Caco-2 (cell line): ENCODE data around the gene SHQ1. TPM values are rescaled to one million over a fixed set of nuclear protein-coding genes. Genes with fewer than 3 reads are reported as not detected.
A peak's percentile ranks its signal among the peaks of the same experiment; 100 is the strongest.

Source experiments
- BruUV-seq: library from RNA; stranded (reverse); fragments of 400-500 nt; replicated peaks from 2 replicates; lab custom pipeline; 2021; lab: Mats Ljungman, UMichigan
- CTCF ChIA-PET: fragments of 300-600 bp; sonication (Branson Sonifier 250); formaldehyde crosslinking; loops from one replicate; lab custom pipeline; 2022; ENCODE audit warnings: antibody characterized with exemption; lab: Charles Lee
- POLR2A ChIA-PET: fragments of 300-600 bp; sonication (Branson Sonifier 250); formaldehyde crosslinking; loops from one replicate; lab custom pipeline; 2022; ENCODE audit warnings: antibody characterized with exemption; lab: Charles Lee
- DNase-seq, 2 experiments: peaks; one replicate each; pipeline versions ENCODE4 v3.0.0 to v3.0.0-alpha.2; 2020 to 2022
- H3K27me3 ChIP-seq: replicated peaks from 2 replicates; pipeline ENCODE4 v1.6.0; 2011; ENCODE audit warnings: low read length; ENCODE audit not compliant: control insufficient read depth, insufficient read depth
- H3K36me3 ChIP-seq: 2 replicates; pipeline ENCODE4 v1.5.1; 2011; ENCODE audit warnings: low read length; ENCODE audit not compliant: control insufficient read depth, insufficient read depth
- H3K4me1 ChIP-seq: fragments of 250-450 bp; sonication (Bioruptor Pico); 2 replicates; pipeline ENCODE4 v1.5.1; 2020; ENCODE audit warnings: mild to moderate bottlenecking
- H3K4me3 ChIP-seq: 2 replicates; pipeline ENCODE4 v1.5.1; 2011; ENCODE audit warnings: low read depth, mild to moderate bottlenecking, control low read depth, low read length
- H3K9me3 ChIP-seq: fragments of 250-450 bp; sonication (Bioruptor Pico); 2 replicates; pipeline ENCODE4 v1.5.1; 2020; ENCODE audit warnings: mild to moderate bottlenecking, moderate library complexity
- H3K27ac Mint-ChIP-seq: one replicate; pipeline ENCODE4 v1.8.0; 2022; ENCODE audit warnings: mixed read lengths; ENCODE audit not compliant: unreplicated experiment
- H3K27me3 Mint-ChIP-seq: one replicate; pipeline ENCODE4 v1.8.0; 2022; ENCODE audit warnings: mixed read lengths; ENCODE audit not compliant: insufficient read depth, unreplicated experiment
- H3K36me3 Mint-ChIP-seq: one replicate; pipeline ENCODE4 v1.8.0; 2022; ENCODE audit warnings: mild to moderate bottlenecking, mixed read lengths; ENCODE audit not compliant: insufficient read depth, unreplicated experiment
- H3K4me1 Mint-ChIP-seq: one replicate; pipeline ENCODE4 v1.8.0; 2022; ENCODE audit warnings: low read depth, mixed read lengths; ENCODE audit not compliant: unreplicated experiment
- H3K4me3 Mint-ChIP-seq: one replicate; pipeline ENCODE4 v1.8.0; 2022; ENCODE audit warnings: mild to moderate bottlenecking, moderate library complexity, mixed read lengths; ENCODE audit not compliant: unreplicated experiment
- H3K9me3 Mint-ChIP-seq: one replicate; pipeline ENCODE4 v1.8.0; 2022; ENCODE audit warnings: mixed read lengths; ENCODE audit not compliant: unreplicated experiment
- intact Hi-C: fragments of 100-400 bp; cut with micrococcal nuclease; formaldehyde crosslinking; loops from one replicate; pipeline ENCODE4 v1.10.0; 2022; ENCODE audit not compliant: unreplicated experiment
- total RNA-seq: library from RNA; stranded (reverse); gene quantifications from 2 replicates; pipeline ENCODE4 v1.2.3, GENCODE V29; 2022
- TF ChIP-seq, protein P1 (sequence below), 2 experiments: fragments of 200-600 bp in 1 of 2; IDR thresholded peaks; 1 replicate in 1 of 2; 2 replicates in 1 of 2; pipeline versions ENCODE4 v1.5.1 to v1.8.0; 2011 to 2022; ENCODE audit warnings: antibody characterized with exemption in 1 of 2, control low read depth in 1 of 2, inconsistent platforms in 1 of 2, low read depth in 1 of 2, low read length in 1 of 2, mild to moderate bottlenecking in 1 of 2, moderate library complexity in 1 of 2; ENCODE audit not compliant: insufficient read depth in 1 of 2, severe bottlenecking in 1 of 2, unreplicated experiment in 1 of 2

Gene SHQ1
- total RNA-seq, 1 experiment from 2014 or later, result 18.8 TPM

DNA sequence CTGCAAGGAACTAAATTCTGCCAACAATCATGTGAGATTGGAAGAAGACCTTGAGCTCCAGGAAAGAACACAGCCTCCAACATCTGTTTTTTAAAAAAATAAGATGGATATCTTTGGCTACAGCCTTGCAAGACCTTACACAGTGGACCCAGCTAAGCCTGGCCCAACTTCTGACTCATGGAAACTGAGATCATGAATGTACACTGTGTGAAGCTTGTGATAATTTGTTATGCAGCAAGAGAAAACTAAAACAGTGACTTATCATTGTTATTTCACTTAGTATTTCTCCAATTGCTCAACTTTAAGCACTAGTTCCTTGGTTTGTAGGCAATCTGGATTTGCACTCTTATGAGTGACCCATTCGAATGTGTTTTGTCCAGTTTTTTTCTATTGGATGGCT lies 29.3 kb downstream of the SHQ1 start:
- Histone ChIP-seq H3K4me1 (peaks cover 27% of the 10 kb centered on the region), H3K9me3 (no peaks in the 10 kb centered on the region), H3K4me3 (no peak overlapping the region), H3K36me3 (no peaks in the 10 kb centered on the region), H3K27me3 (no peaks in the 10 kb centered on the region)
- DNase-seq, result no peak
- no TSS peak for BruUV-seq
- TF ChIP-seq, protein P1, sequence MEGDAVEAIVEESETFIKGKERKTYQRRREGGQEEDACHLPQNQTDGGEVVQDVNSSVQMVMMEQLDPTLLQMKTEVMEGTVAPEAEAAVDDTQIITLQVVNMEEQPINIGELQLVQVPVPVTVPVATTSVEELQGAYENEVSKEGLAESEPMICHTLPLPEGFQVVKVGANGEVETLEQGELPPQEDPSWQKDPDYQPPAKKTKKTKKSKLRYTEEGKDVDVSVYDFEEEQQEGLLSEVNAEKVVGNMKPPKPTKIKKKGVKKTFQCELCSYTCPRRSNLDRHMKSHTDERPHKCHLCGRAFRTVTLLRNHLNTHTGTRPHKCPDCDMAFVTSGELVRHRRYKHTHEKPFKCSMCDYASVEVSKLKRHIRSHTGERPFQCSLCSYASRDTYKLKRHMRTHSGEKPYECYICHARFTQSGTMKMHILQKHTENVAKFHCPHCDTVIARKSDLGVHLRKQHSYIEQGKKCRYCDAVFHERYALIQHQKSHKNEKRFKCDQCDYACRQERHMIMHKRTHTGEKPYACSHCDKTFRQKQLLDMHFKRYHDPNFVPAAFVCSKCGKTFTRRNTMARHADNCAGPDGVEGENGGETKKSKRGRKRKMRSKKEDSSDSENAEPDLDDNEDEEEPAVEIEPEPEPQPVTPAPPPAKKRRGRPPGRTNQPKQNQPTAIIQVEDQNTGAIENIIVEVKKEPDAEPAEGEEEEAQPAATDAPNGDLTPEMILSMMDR (IDR thresholded peaks at IDR 0.05; ENCODE audit: insufficient read depth in 1 of 2, low read depth in 1 of 2, low read length in 1 of 2, severe bottlenecking in 1 of 2, unreplicated experiment in 1 of 2), result no peak
- Mint-ChIP-seq H3K4me3 (no peak overlapping the region), H3K36me3 (no peaks in the 10 kb centered on the region), H3K4me1 (peaks cover 8% of the 10 kb centered on the region), H3K9me3 (no peaks in the 10 kb centered on the region), H3K27me3 (no peaks in the 10 kb centered on the region), H3K27ac (no peak overlapping the region)
- intact Hi-C loops, result loop anchor here (1.0 to 10.0 kb wide), 4 partner anchors 94 to 893 kb away; no protein-coding TSS in a partner anchor
- ChIA-PET POLR2A (no interaction called here), CTCF (interaction anchor here (1.4 kb wide), 1 partner anchor 372 kb away, joined by 3 read pairs; no protein-coding TSS in a partner anchor)

DNA sequence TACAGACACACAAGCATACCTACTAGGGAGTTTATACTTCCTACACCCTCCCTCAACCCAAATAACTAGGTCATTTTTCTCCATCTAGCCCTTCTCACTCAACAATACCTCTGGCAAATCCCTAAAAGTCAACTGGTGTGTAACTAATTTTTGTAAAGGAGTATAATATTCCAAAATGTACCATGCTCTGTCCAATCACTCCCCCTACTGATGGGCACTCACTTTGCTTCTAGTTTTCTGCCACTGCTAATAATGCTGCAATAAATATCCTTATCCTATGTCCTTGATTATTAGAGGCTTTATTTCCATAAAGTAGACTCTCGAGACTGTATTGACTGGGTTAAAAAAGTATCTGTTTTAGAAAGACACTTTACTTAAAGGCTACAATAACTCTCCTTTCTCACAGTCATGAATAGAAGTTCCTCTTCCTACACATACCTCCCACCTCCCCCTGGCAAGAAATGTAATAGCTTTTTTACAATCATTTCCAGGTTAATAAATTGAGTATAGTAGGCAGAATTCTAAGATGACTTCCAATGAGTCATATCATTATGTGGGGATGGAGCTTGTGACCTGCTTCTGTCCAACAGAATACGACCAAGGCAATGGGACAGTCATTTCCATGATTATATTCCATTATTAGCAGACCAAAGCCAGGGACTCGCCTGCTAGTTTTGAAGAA lies 30.0 kb downstream of the SHQ1 start:
- Histone ChIP-seq H3K27me3 (no peaks in the 10 kb centered on the region), H3K4me1 (peaks cover 27% of the 10 kb centered on the region), H3K9me3 (no peaks in the 10 kb centered on the region), H3K4me3 (no peak overlapping the region), H3K36me3 (no peaks in the 10 kb centered on the region)
- H3K36me3 Mint-ChIP-seq, result no peaks in the 10 kb centered on the region
- H3K27me3 Mint-ChIP-seq, result no peaks in the 10 kb centered on the region
- H3K4me3 Mint-ChIP-seq, result no peak overlapping the region
- POLR2A ChIA-PET, result no interaction called here
- intact Hi-C loops, result loop anchor here (1.0 to 10.0 kb wide), 4 partner anchors 93 to 892 kb away; no protein-coding TSS in a partner anchor
- CTCF ChIA-PET, result interaction anchor here (1.4 kb wide), 1 partner anchor 371 kb away, joined by 3 read pairs; no protein-coding TSS in a partner anchor
- TF ChIP-seq, protein P1 (IDR thresholded peaks at IDR 0.05; ENCODE audit: insufficient read depth in 1 of 2, low read depth in 1 of 2, low read length in 1 of 2, severe bottlenecking in 1 of 2, unreplicated experiment in 1 of 2), result peak; percentile 46 to 61
- no TSS peak for BruUV-seq
- H3K9me3 Mint-ChIP-seq, result no peaks in the 10 kb centered on the region
- DNase-seq, result peak in 1 of 2 experiments; percentile 16
- peaks cover 8% of the 10 kb centered on the region for H3K4me1 Mint-ChIP-seq
- no peak overlapping the region for H3K27ac Mint-ChIP-seq

DNA sequence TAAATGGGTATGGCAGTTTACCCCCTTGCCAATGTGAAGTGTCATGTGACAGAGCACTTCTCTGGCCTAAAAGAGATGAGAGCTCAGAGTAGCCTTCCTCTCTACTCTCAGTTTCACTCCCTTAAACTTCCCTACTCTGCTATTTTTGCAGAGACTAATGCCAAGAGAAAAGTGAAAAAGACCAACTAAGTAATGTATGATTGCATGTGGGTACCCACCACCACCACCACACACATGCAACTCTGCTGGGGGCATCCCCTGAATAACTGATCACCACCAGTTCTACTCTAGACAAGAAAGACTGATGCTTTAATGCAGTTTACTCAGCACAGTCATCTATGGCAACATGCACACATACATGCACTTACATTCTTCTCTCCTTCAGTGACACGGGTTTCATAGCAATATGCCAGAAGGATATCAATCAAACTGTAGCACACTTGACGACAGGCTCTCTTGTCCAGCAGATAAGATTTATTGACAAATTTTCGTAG lies 31.3 kb downstream of the SHQ1 start:
- intact Hi-C loops, result loop anchor here (10.0 kb wide), 1 partner anchor 92 kb away; no protein-coding TSS in a partner anchor

More for the DNA sequence above, 31.3 kb downstream of the SHQ1 start:
- Histone ChIP-seq H3K9me3 (no peaks in the 10 kb centered on the region), H3K4me3 (no peak overlapping the region), H3K4me1 (peaks cover 17% of the 10 kb centered on the region), H3K27me3 (no peaks in the 10 kb centered on the region), H3K36me3 (no peaks in the 10 kb centered on the region)
- DNase-seq, result no peak
- Mint-ChIP-seq H3K4me1 (peaks cover 8% of the 10 kb centered on the region), H3K36me3 (no peaks in the 10 kb centered on the region), H3K27me3 (no peaks in the 10 kb centered on the region), H3K4me3 (no peak overlapping the region), H3K27ac (no peak overlapping the region), H3K9me3 (no peaks in the 10 kb centered on the region)
- CTCF ChIA-PET, result no interaction called here
- BruUV-seq, result no TSS peak
- TF ChIP-seq, protein P1 (IDR thresholded peaks at IDR 0.05; ENCODE audit: insufficient read depth in 1 of 2, low read depth in 1 of 2, low read length in 1 of 2, severe bottlenecking in 1 of 2, unreplicated experiment in 1 of 2), result no peak
- POLR2A ChIA-PET, result no interaction called here
